ENCODE results near the gene MROH2A. TPM values are rescaled to one million over a fixed set of nuclear protein-coding genes. Genes with fewer than 3 reads are reported as not detected.

The MROH2A gene
- total RNA-seq, 1 experiment from 2014 or later: not detected

- no peak overlapping the region for H3K4me2 ChIP-seq (ENCODE audit: low read length)
- peaks cover 63% of the 10 kb centered on the region for H3K79me2 ChIP-seq (ENCODE audit: insufficient read depth, low read length)
- intact Hi-C loops (cut with micrococcal nuclease): loop anchor here (10.0 kb wide), 1 partner anchor 351 kb away; no protein-coding TSS in a partner anchor
- H3K4me3 ChIP-seq (replicated peaks in 1 of 2; ENCODE audit: low read depth in 1 of 2, low read length in 2 of 2): no peak overlapping the region
- ChIA-PET POLR2A (no interaction called here), CTCF (no interaction called here), RAD21 (ENCODE audit: low non-redundant PET in 1 of 2, low total read pairs in 2 of 2, uncharacterized antibody in 2 of 2, unreplicated experiment in 2 of 2) (no interaction called here)
- H2AFZ ChIP-seq (ENCODE audit: low read depth, low read length, poor library complexity, severe bottlenecking): no peak overlapping the region
- H3K4me1 ChIP-seq (ENCODE audit: control insufficient read depth in 1 of 2, insufficient read depth in 2 of 2, low read length in 2 of 2): no peaks in the 10 kb centered on the region
- no peak overlapping the region for H3K9ac ChIP-seq (ENCODE audit: low read length)
- no peak for ATAC-seq
- peaks cover 12% of the 10 kb centered on the region; the same call in 1 of the 2 replicates for H4K20me1 ChIP-seq (ENCODE audit: insufficient read depth)
- peaks cover 47 to 57% of the 10 kb centered on the region in 2 experiments for H3K36me3 ChIP-seq (ENCODE audit: control insufficient read depth in 1 of 2, insufficient read depth in 2 of 2, low read length in 2 of 2)
- no peak overlapping the region for H3K27ac ChIP-seq (ENCODE audit: low read depth, low read length)
- H3K9me2 ChIP-seq (ENCODE audit: insufficient read depth): no peaks in the 10 kb centered on the region
- BruUV-seq (replicated peaks): no TSS peak
- TF ChIP-seq ZNF274 (IDR thresholded peaks at IDR 0.05; ENCODE audit: low read depth, low read length) (no peak), POLR2AphosphoS5 (IDR thresholded peaks at IDR 0.05; ENCODE audit: low read depth, low read length) (no peak), JUND (IDR thresholded peaks at IDR 0.05) (no peak), SP1 (IDR thresholded peaks at IDR 0.05; ENCODE audit: low read depth) (no peak), CEBPB (IDR thresholded peaks at IDR 0.05; ENCODE audit: low read depth) (no peak), EGR1 (IDR thresholded peaks at IDR 0.05; ENCODE audit: low read depth) (no peak), ZFX (IDR thresholded peaks at IDR 0.05) (no peak), POLR2A (IDR thresholded peaks at IDR 0.05; ENCODE audit: borderline replicate concordance, extremely low read depth, insufficient read depth, insufficient read length) (no peak), REST (IDR thresholded peaks at IDR 0.05; ENCODE audit: low read depth) (no peak), YY1 (IDR thresholded peaks at IDR 0.05; ENCODE audit: extremely low read depth, insufficient replicate concordance, low read depth, low read length) (no peak), EZH2 (IDR thresholded peaks at IDR 0.05) (no peak), ELF1 (IDR thresholded peaks at IDR 0.05; ENCODE audit: borderline replicate concordance, low read depth) (no peak), SIN3A (IDR thresholded peaks at IDR 0.05; ENCODE audit: low read depth) (no peak), FOSL1 (IDR thresholded peaks at IDR 0.05; ENCODE audit: low read depth) (no peak)
- TF ChIP-seq, protein P1, sequence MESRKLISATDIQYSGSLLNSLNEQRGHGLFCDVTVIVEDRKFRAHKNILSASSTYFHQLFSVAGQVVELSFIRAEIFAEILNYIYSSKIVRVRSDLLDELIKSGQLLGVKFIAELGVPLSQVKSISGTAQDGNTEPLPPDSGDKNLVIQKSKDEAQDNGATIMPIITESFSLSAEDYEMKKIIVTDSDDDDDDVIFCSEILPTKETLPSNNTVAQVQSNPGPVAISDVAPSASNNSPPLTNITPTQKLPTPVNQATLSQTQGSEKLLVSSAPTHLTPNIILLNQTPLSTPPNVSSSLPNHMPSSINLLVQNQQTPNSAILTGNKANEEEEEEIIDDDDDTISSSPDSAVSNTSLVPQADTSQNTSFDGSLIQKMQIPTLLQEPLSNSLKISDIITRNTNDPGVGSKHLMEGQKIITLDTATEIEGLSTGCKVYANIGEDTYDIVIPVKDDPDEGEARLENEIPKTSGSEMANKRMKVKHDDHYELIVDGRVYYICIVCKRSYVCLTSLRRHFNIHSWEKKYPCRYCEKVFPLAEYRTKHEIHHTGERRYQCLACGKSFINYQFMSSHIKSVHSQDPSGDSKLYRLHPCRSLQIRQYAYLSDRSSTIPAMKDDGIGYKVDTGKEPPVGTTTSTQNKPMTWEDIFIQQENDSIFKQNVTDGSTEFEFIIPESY (IDR thresholded peaks at IDR 0.05; ENCODE audit: extremely low read depth, insufficient replicate concordance, low read length): no peak
- no peaks in the 10 kb centered on the region for H3K9me3 ChIP-seq (ENCODE audit: control insufficient read depth in 1 of 2, insufficient read depth in 1 of 2, low read depth in 1 of 2, low read length in 2 of 2)
- no peak for DNase-seq (ENCODE audit: low read depth, low spot score)
- no peaks in the 10 kb centered on the region for H3K27me3 ChIP-seq (ENCODE audit: insufficient read depth, low read length)
Measured at GRCh38 chr2:233835230-233836186, 57.4 kb downstream of the MROH2A start.

Data from HCT116 (cell line).